Ovary (tissue), 9 donors: ENCODE results near the gene SLC7A5. TPM values are rescaled to one million over a fixed set of nuclear protein-coding genes. Genes with fewer than 3 reads are reported as not detected.

Source experiments
- DNase-seq, 5 donors: peaks; one replicate each; pipeline ENCODE4 v3.0.0-alpha.2; 2019 to 2020
- H3K27ac ChIP-seq, 2 donors: fragments of 200-600 bp; one replicate each; pipeline versions ENCODE4 v1.5.1 to v1.8.0; 2019 to 2022
- H3K27me3 ChIP-seq: fragments of 200-600 bp; one replicate; pipeline ENCODE4 v1.8.0; 2022
- H3K36me3 ChIP-seq: fragments of 200-600 bp; sonication (generic); one replicate; pipeline ENCODE4 v1.5.1; 2019
- H3K4me1 ChIP-seq: one replicate; pipeline ENCODE4 v1.8.1; 2013; ENCODE audit warnings: mild to moderate bottlenecking, moderate library complexity; ENCODE audit not compliant: insufficient read depth
- H3K4me3 ChIP-seq: fragments of 200-600 bp; sonication (generic); one replicate; pipeline ENCODE4 v1.5.1; 2017
- H3K9me3 ChIP-seq, 2 donors: fragments of 200-600 bp in 1 of 2; sonication (generic) in 1 of 2; one replicate each; pipeline versions ENCODE4 v1.5.1 to v1.8.1; 2013 to 2019; ENCODE audit warnings: mild to moderate bottlenecking in 1 of 2, moderate library complexity in 1 of 2
- EP300 ChIP-seq: sonication (generic); formaldehyde crosslinking; IDR thresholded peaks from one replicate; pipeline ENCODE4 v1.6.1; 2017; ENCODE audit warnings: antibody characterized with exemption
- POLR2A ChIP-seq: fragments of 450-650 bp; IDR thresholded peaks from one replicate; pipeline ENCODE4 v1.6.1; 2017; ENCODE audit warnings: antibody characterized with exemption, mild to moderate bottlenecking, moderate library complexity
- WGBS, 3 donors: extraction: QIAGEN DNeasy Blood & Tissue Kit in 1 of 3; methylation state at CpG; one replicate each; pipeline versions ENCODE4 v1.1.5 to v1.1.7; 2013 to 2017; 5-methylcytosine and 5-hydroxymethylcytosine counted together
- intact Hi-C, 4 donors: fragments of 100-400 bp; cut with DNase I; formaldehyde crosslinking; loops; one replicate each; pipeline versions ENCODE4 v1.11.0 to v1.15.1; 2022 to 2023
- polyA plus RNA-seq, 2 donors: library from polyadenylated mRNA; stranded (reverse); fragments of 200-250 nt in 1 of 2; fragments of 350-450 nt in 1 of 2; fragmentation: Illumina TruSeq in 1 of 2; extraction: RNeasy Lipid Tissue Mini Kit (QIAGEN cat#74804) in 1 of 2; gene quantifications; one replicate each; pipeline ENCODE4 v1.2.3, GENCODE V29; 2013 to 2014
- total RNA-seq, 7 donors: library from RNA; depleted of rRNA in 2 of 7; stranded (reverse); fragments of >200 nt in 2 of 7; fragmentation: NEBNext Ultra II Directional in 3 of 7; extraction: Animal tissue kit (Norgen Biotek cat#: 25700) in 3 of 7; gene quantifications; one replicate each; pipeline versions ENCODE4 v1.1.0 to v1.2.4, GENCODE V29; 2016 to 2023
- TF ChIP-seq, protein P1 (sequence below), 3 donors: fragments of 450-650 bp in 2 of 3; fragments of 200-600 bp in 1 of 3; IDR thresholded peaks; one replicate each; pipeline versions ENCODE4 v1.5.1 to v1.8.0; 2016 to 2022; ENCODE audit warnings: antibody characterized with exemption in 3 of 3, mild to moderate bottlenecking in 1 of 3
- donor health status: DM: no; HTN: no; CAD: no; lungs with moderate emphysema.
- donor health status: DM: no; HTN: no; CAD: no.
- donor health status: Bipolar disorder and iron deficiency.
- donor health status: DM: yes; HTN: yes; CAD: no.
- donor health status: DM: no; HTN: no; CAD: no.
- donor health status: DM: yes; HTN: yes; CAD: no.

SLC7A5 gene
- total and polyA plus RNA-seq, 9 donors = 3.1 to 64.3 (median 9.2) TPM

DNA sequence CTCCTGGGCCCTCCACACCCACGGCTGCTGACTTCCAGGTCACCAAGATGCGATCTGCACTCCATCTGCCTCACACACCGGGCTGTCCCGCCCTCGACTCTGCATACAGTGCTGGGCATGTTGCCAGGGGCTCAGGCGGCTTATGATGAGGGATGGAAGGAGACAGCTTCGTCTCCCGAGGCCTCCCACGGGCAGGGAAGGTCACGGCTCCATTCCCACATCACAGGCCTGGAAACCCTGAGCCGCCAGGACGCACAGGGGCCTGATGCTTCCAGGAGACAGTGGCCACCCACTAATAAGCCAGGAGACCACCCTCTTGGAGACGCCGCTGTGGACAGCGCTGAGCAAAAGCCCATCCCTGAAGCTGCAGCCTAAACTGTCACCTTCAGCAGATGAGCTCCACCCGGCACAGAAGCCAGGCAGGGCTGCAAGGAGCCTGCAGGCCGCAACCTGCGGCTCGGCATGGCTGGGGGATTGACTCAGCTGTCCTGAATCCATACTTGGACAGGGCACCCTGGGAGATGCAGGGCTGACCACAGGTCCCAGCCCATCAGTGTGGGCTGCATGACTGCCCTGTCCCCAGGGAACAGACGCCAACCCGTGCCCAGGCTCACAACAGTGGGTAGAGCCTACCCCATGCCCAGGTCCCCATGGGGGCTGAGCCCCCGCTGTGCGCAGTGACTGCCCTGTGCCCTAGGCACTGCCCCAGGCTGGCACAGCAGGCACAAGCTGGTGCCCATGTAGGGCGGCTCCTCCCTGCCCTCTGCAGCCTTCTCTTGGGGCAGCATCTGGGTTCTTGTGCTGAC lies 34.4 kb downstream of the SLC7A5 start:
- intact Hi-C loops = no loop called here
- no peak overlapping the region for H3K4me3 ChIP-seq
- no peaks in the 10 kb centered on the region for H3K36me3 ChIP-seq
- WGBS, 3 donors = 62 to 67% (median 66%) methylated on average over 23 to 24 of the region's 24 CpGs
- TF ChIP-seq EP300 (no peak), POLR2A (no peak)
- TF ChIP-seq, protein P1, sequence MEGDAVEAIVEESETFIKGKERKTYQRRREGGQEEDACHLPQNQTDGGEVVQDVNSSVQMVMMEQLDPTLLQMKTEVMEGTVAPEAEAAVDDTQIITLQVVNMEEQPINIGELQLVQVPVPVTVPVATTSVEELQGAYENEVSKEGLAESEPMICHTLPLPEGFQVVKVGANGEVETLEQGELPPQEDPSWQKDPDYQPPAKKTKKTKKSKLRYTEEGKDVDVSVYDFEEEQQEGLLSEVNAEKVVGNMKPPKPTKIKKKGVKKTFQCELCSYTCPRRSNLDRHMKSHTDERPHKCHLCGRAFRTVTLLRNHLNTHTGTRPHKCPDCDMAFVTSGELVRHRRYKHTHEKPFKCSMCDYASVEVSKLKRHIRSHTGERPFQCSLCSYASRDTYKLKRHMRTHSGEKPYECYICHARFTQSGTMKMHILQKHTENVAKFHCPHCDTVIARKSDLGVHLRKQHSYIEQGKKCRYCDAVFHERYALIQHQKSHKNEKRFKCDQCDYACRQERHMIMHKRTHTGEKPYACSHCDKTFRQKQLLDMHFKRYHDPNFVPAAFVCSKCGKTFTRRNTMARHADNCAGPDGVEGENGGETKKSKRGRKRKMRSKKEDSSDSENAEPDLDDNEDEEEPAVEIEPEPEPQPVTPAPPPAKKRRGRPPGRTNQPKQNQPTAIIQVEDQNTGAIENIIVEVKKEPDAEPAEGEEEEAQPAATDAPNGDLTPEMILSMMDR (IDR thresholded peaks at IDR 0.05) = no peak
- no peaks in the 10 kb centered on the region for H3K9me3 ChIP-seq
- H3K4me1 ChIP-seq = no peaks in the 10 kb centered on the region
- no peak overlapping the region for H3K27ac ChIP-seq
- no peaks in the 10 kb centered on the region for H3K27me3 ChIP-seq
- DNase-seq = no peak

DNA sequence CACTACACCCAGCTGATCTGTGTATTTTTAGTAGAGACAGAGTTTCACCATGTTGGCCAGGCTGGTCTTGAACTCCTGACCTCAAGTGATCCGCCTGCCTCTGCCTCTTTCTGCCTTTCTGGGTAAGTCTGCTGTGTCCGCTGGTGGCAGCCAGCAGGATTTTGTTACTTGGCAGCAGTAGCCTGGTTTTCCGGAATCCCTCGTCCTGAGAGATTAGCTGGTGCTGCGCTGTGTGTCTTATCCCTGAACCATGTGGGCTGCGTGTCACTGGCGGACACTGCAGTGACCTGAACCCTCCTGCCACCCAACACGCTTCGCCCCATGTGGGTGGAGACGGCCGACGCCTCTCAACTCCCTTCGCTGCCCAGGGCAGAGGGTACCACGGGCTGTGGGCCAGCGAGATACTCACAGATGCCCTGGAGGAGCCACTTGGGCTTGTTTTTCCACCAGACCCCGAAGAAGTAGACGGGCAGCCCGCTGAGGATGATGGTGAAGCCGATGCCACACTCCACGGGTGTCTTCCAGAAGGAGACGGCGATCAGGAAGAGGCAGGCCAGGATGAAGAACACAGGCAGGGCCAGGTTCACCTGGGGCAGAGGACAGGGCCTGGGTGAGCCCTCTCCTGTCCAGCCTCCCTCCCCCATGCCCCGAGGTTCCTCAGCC lies 35.2 kb downstream of the SLC7A5 start:
- TF ChIP-seq POLR2A (no peak), EP300 (no peak)
- TF ChIP-seq, protein P1 (IDR thresholded peaks at IDR 0.05) = no peak
- no peak overlapping the region for H3K27ac ChIP-seq
- no peaks in the 10 kb centered on the region for H3K36me3 ChIP-seq
- no peaks in the 10 kb centered on the region for H3K9me3 ChIP-seq
- H3K27me3 ChIP-seq = no peaks in the 10 kb centered on the region
- no peak overlapping the region for H3K4me3 ChIP-seq
- intact Hi-C loops = no loop called here
- WGBS, 3 donors = 88 to 93% (median 90%) methylated on average over 23 of the region's 23 CpGs
- H3K4me1 ChIP-seq = no peaks in the 10 kb centered on the region
- DNase-seq = peak in 1 of 5 donors; percentile 12

- 94 to 97% (median 94%) methylated on average over 16 of the region's 16 CpGs for WGBS, 3 donors
- intact Hi-C loops = no loop called here
- Histone ChIP-seq H3K4me3 (no peak overlapping the region), H3K27ac (no peak overlapping the region), H3K9me3 (no peaks in the 10 kb centered on the region), H3K27me3 (no peaks in the 10 kb centered on the region), H3K36me3 (no peaks in the 10 kb centered on the region), H3K4me1 (no peaks in the 10 kb centered on the region)
- TF ChIP-seq POLR2A (no peak), EP300 (no peak)
- TF ChIP-seq, protein P1 (IDR thresholded peaks at IDR 0.05) = no peak
- DNase-seq = no peak
Measured at GRCh38 chr16:87833548-87833947, 35.8 kb downstream of the SLC7A5 start.

GRCh38 chr16:87832741-87833502 lies 36.4 kb downstream of the SLC7A5 start:
- Histone ChIP-seq H3K4me1 (no peaks in the 10 kb centered on the region), H3K9me3 (no peaks in the 10 kb centered on the region), H3K36me3 (no peaks in the 10 kb centered on the region), H3K4me3 (no peak overlapping the region), H3K27me3 (no peaks in the 10 kb centered on the region), H3K27ac (no peak overlapping the region)
- no peak for TF ChIP-seq EP300
- TF ChIP-seq, protein P1 (IDR thresholded peaks at IDR 0.05) = no peak
- no peak for TF ChIP-seq POLR2A
- 94 to 95% (median 94%) methylated on average over 30 to 34 of the region's 34 CpGs for WGBS, 3 donors
- intact Hi-C loops = no loop called here
- DNase-seq = no peak
